GM21737 (cell line): ENCODE data around the gene SLC49A4.

Source experiments
- ATAC-seq: cut with Tn5 transposase; IDR thresholded peaks from one replicate; pipeline ENCODE4 v1.9.1; 2021; ENCODE audit warnings: mild to moderate bottlenecking, moderate library complexity; ENCODE audit not compliant: unreplicated experiment

The SLC49A4 gene

GRCh38 chr3:122898298-122898697 is 103.4 kb downstream of the SLC49A4 start:
- no peak for ATAC-seq

DNA sequence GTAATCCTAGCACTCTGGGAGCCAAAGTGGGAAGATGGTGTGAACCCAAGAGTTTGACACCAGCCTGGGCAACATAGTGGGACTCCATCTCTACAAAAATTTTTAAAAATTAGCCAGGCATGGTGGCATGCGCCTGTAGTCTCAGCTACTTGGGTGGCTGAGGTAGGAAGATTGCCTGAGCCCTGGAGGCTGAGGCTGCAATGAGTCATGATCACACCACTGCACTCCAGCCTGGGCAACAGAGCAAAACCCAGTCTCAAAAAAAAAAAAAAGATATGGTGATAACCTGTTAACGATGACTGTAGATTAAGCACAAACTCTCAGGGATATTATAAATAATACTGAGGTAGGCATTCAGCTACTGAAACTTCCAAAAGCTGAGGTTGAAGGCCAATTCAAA is 107.5 kb downstream of the SLC49A4 start:
- no peak for ATAC-seq

GRCh38 chr3:122903171-122903570 is 108.3 kb downstream of the SLC49A4 start:
- no peak for ATAC-seq

GRCh38 chr3:122907471-122907870 is 112.6 kb downstream of the SLC49A4 start:
- ATAC-seq = no peak

GRCh38 chr3:122908251-122908650 is 113.4 kb downstream of the SLC49A4 start:
- no peak for ATAC-seq

GRCh38 chr3:122911901-122912300 is 117.0 kb downstream of the SLC49A4 start:
- no peak for ATAC-seq

DNA sequence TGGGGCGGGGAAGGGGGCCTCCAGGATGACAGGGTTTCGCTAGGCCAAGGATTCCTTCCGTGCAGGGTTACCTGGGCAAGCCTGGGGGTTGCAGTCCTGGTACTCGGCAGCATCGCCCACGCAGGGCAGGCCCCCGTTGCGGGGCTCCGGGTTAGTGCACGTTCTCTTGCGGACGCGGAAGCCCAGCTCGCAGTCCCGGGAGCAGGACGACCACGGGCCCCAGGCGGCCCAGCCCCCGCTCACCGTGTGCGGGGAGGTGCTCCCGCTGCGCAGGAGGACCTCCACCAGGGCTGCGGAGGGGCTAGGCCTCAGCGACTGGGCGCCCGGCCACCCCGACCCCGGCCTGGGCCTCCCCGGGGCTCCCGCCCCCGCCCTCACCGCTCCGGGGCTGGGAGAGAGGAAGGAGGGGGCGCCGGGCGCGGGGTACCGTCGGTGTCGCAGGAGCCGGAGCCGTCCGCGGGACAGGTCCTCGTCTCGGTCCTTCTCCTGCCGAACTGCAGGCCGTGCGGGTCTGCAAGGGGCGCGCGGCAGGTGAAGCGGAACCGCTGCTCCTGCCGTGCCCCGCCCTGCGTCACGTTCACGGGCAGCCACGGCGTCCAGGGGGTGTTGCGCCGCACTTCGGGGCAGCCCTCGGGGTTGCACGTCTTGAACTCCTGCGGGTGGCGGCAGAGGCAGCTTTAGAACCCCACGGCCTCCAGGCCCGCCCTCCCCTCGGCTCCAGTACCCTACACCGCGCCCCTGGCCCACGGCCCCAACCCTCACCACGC is 118.1 kb downstream of the SLC49A4 start:
- no peak for ATAC-seq

- no peak for ATAC-seq
Measured at GRCh38 chr3:122913539-122914100, 118.8 kb downstream of the SLC49A4 start.

DNA sequence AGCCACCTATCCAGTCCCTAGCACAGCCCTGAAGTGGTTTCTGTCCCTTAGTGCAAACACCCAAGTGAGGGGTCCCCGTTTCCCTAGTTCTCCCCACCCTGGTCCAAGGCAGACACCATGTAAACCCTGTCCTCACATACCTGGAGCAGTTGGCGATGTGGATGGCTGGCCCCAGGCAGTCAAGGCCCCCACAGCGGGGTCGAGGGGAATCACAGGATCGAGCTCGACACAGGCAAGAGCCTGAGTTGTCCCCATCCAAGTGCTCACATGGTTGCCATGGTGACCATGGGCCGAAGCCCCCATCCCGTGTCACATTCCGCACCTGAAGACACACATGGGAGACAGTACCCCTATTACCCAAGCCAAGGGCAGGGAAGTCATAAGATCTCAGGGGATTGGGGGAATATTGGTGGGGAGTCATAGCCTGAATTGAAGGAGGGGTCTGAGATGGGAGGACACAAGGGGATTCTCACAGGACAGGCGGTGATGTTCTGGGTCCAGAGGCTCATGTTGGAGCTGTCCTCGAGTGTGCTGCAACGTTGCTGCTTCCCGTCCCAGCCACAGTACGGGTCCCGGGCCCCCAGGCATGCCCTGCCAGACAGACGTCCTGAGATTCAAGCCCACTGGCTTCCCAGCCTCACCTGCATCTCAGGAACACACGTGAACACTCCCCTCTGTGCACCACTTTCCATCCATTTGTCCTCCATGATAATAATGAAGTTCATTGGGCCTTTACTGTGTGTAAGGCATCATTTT is 120.6 kb downstream of the SLC49A4 start:
- ATAC-seq = no peak

- no peak for ATAC-seq
Measured at GRCh38 chr3:122916084-122916483, 121.2 kb downstream of the SLC49A4 start.

DNA sequence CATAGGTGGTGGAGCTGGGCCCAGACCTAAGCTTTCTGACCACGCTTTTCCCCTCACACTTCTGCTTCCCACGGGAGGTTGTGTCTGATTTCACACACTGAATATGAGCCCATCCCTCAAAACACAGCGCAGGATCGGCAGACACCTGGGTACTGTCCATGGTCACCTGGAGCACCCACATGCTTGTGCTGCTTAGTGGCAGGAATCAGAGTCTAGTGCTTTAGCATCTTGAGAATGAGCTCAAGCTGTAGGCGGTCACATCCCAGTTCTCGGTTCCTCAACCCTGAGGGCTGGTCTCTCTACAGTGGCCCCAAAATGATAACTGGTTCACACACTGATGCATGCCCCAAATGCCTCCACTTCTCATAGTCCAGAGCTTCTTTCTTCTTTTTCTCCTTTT is 121.7 kb downstream of the SLC49A4 start:
- no peak for ATAC-seq

- ATAC-seq = no peak
Measured at GRCh38 chr3:122917412-122917811, 122.5 kb downstream of the SLC49A4 start.

DNA sequence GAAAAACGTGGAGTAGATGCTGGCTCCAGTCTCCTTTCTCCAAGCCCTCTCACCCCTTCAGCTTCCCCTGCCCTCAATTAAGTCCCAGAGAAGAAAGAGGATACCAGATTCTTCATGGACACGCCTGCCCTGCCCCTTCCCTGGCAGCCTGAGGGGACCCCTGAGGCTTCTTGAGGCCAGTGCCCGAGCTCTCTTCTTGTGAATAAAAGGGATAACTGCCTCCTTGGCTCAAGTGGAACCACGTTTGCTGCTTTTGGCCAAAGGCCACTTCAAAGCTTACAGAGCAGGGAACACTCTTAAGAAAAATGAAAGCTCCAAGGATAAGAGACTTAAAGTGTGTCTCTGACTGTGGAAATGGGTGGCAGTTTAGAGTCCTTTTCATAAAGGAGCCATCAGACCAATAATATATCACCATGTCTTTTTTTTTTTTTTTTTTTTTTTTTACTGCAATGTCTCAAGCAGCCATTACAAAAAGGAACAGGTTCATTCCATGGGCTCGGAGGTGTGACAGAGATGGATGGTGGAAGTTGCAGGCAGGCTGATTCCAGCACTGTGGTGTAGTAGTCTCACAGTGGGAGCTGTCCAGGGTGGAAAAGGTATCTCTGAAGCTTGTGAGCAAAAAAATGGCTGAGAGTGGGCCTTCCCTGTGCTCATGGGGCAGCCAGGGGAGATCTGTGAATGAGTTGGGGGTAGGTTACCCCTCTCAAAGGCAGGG is 123.9 kb downstream of the SLC49A4 start:
- ATAC-seq = no peak

GRCh38 chr3:122919291-122919610 is 124.4 kb downstream of the SLC49A4 start:
- ATAC-seq = no peak

DNA sequence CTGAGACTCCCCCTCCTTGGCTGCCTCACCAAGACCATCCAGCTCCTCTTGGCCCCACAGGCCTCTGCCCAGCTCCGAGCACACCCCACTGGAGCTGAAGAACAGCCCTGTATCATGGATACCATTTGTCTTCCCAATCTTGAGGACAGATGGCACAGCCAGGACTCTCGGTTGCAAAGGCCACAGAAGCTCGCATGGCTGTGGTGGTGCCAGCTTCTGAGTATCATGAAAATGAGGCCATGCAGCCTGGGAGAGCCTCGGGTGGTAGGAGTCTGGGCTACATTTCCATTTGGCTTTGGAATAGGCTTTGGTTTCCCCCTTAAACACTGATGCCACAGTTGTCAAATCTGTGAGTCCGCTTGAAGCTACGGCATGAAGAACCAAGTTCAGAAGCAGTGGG is 126.1 kb downstream of the SLC49A4 start:
- ATAC-seq = no peak

DNA sequence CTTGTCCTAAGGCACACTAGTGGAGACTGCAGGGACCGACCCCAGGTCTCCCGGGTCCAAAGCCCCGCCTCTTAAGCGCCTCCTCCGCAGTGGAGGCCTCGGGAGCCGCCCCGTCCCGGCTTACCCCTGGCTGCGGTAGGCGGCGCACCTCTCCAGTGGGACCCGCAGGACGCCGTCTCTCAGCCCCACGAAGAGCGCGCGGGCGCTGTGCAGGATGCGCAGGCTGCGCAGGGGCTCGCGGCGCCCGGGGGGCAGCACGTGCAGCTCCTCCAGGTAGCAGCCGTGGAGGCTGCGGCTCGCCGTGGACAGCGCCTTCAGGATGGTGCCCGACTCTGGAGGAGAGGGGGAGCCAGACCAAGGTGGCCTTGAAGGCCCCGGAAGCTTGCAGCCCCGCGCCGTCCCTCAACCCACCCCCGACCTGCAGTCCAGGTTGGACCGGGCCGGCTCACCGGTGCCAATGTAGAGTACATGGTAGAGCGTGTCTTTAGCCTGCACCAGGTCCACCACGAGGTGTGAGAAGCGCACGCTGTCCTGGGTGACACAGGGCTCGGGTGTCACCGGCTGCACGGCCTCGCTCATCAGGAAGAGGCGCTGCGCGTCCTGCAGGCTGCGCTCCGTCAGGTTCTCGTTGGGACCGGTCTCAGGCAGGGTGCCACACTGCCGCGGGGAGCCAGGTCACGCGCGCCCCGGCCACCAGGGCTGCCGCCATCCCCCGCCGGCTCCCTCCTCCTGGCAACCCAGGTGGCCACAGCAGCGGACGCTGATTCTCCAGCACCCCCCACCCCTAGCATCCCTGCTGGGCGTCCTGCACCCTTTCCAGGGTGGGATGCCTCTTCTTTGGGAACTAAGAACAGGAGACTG is 127.2 kb downstream of the SLC49A4 start:
- no peak for ATAC-seq

- ATAC-seq = no peak
Measured at GRCh38 chr3:122923611-122924010, 128.7 kb downstream of the SLC49A4 start.

DNA sequence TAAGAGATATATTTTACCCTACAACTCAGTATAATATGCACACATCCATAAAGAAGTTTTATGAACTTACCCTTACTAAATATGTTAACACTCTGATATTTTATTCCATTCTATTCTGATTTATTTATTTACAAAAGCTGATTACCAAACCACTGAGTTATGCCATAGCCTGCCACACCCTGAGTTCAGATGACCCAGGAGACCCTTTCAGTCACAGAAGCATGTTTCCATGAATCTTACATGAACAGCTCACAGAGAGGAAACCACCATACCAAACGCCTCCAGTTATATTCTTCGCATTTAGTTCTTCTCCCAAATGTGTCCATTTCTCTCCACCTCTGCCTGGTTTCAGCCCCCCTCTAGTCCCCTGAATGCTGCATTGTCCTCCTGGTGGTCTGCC is 129.2 kb downstream of the SLC49A4 start:
- no peak for ATAC-seq

GRCh38 chr3:122925756-122926155 is 130.9 kb downstream of the SLC49A4 start:
- no peak for ATAC-seq

GRCh38 chr3:122926322-122926721 is 131.5 kb downstream of the SLC49A4 start:
- no peak for ATAC-seq

DNA sequence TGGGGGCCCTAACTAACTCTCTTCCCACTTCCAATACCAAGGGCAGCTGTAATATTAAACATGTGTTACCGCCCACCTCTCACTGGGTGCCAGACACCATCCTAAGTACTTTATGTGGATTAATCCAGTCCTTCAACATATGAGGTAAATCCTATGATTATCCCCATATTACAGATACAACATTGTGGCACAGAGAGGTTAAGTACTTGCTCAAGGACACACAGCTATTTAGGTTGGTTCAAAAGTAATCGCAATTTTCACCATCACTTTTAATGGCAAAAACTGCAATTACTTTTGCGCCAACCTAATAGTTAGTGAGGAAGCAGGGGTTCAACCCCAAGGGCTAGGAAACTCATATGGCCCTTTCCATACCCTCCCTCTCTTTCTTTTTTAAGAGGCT is 131.9 kb downstream of the SLC49A4 start:
- no peak for ATAC-seq
